Osteocyte (in vitro differentiated cells): ENCODE measurements around the gene PLA2G4E. TPM values are rescaled to one million over a fixed set of nuclear protein-coding genes. Genes with fewer than 3 reads are reported as not detected.

Source experiments
- DNase-seq: peaks from one replicate; pipeline ENCODE4 v3.0.0; 2021; ENCODE audit warnings: mixed read lengths; ENCODE audit not compliant: unreplicated experiment; ENCODE audit errors: extremely low spot score
- H3K27ac Mint-ChIP-seq: one replicate; pipeline ENCODE4 v1.8.0; 2021; ENCODE audit warnings: mild to moderate bottlenecking, mixed read lengths; ENCODE audit not compliant: unreplicated experiment
- H3K27me3 Mint-ChIP-seq: one replicate; pipeline ENCODE4 v1.8.0; 2021; ENCODE audit warnings: mixed read lengths; ENCODE audit not compliant: unreplicated experiment
- H3K36me3 Mint-ChIP-seq: one replicate; pipeline ENCODE4 v1.8.0; 2021; ENCODE audit warnings: mixed read lengths; ENCODE audit not compliant: unreplicated experiment
- H3K4me1 Mint-ChIP-seq: one replicate; pipeline ENCODE4 v1.8.0; 2021; ENCODE audit warnings: mixed read lengths; ENCODE audit not compliant: unreplicated experiment
- H3K4me3 Mint-ChIP-seq: one replicate; pipeline ENCODE4 v1.8.0; 2021; ENCODE audit warnings: mild to moderate bottlenecking, moderate library complexity, mixed read lengths; ENCODE audit not compliant: unreplicated experiment
- H3K9me3 Mint-ChIP-seq: one replicate; pipeline ENCODE4 v1.8.0; 2021; ENCODE audit warnings: mixed read lengths; ENCODE audit not compliant: unreplicated experiment
- total RNA-seq: library from RNA; stranded (reverse); gene quantifications from 2 replicates; pipeline ENCODE4 v1.2.1, GENCODE V29; 2021
- TF ChIP-seq, protein P1 (sequence below): fragments of 200-600 bp; sonication (generic); IDR thresholded peaks from 2 replicates; pipeline ENCODE4 v1.5.0; 2021; ENCODE audit warnings: antibody characterized with exemption, mild to moderate bottlenecking, moderate library complexity

PLA2G4E gene
- total RNA-seq, 1 donor from 2014 or later, result not detected

- Mint-ChIP-seq H3K9me3 (no peaks in the 10 kb centered on the region), H3K27me3 (no peaks in the 10 kb centered on the region), H3K4me3 (no peak overlapping the region), H3K4me1 (peaks cover 73% of the 10 kb centered on the region), H3K27ac (peak overlapping the region; percentile 81), H3K36me3 (peaks cover 9% of the 10 kb centered on the region)
- no peak for DNase-seq
- TF ChIP-seq, protein P1, sequence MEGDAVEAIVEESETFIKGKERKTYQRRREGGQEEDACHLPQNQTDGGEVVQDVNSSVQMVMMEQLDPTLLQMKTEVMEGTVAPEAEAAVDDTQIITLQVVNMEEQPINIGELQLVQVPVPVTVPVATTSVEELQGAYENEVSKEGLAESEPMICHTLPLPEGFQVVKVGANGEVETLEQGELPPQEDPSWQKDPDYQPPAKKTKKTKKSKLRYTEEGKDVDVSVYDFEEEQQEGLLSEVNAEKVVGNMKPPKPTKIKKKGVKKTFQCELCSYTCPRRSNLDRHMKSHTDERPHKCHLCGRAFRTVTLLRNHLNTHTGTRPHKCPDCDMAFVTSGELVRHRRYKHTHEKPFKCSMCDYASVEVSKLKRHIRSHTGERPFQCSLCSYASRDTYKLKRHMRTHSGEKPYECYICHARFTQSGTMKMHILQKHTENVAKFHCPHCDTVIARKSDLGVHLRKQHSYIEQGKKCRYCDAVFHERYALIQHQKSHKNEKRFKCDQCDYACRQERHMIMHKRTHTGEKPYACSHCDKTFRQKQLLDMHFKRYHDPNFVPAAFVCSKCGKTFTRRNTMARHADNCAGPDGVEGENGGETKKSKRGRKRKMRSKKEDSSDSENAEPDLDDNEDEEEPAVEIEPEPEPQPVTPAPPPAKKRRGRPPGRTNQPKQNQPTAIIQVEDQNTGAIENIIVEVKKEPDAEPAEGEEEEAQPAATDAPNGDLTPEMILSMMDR, result no peak
These were observed 83.3 kb downstream of the PLA2G4E start for GRCh38 chr15:41937568-41937923.

DNA sequence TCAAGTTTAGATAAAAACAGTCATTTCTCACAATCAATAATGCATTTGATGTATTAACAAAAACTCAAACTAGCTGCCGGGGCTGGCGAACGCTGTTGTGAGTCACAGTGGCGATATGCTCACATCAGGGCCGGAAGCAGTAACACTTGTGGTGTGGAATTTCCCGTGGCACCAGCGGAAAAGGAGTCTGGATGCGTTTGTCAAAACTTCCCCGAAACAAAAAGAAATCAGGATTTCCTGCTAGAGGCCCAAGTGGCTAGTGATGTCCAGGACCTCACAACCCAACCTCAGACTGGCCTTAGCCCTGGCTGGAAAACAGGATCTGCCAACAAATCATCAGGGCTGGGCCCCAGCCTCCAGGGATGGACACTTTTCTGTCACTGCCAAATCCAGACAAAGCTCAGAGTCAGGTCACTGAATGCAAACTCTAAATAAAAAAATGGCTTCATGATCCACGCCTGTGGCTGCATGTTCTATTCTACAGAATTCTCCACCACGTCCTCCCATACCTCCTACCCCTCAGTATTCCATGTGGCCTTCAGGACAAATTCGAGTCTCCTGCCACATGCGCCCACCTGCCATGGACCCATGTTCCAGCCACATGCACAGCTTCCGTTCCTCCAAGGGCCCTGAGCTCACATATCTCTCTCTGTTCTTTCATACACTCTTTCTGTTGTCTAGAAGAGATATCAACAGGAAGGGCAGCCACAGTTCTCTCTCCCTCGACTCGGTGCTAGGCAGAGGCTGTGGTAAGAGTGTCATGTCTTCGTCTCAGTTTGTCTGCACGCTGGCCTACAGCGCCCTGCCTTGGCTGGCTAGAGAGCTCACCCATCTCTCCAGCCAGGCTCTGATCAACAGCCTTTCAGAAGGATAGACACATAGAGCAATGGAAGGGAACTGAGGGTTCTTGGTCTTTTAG is 83.9 kb downstream of the PLA2G4E start:
- DNase-seq, result no peak
- peak overlapping the region; percentile 81 for H3K27ac Mint-ChIP-seq
- H3K36me3 Mint-ChIP-seq, result peaks cover 9% of the 10 kb centered on the region
- H3K4me1 Mint-ChIP-seq, result peaks cover 72% of the 10 kb centered on the region
- no peaks in the 10 kb centered on the region for H3K9me3 Mint-ChIP-seq
- TF ChIP-seq, protein P1, result no peak
- no peak overlapping the region for H3K4me3 Mint-ChIP-seq
- no peaks in the 10 kb centered on the region for H3K27me3 Mint-ChIP-seq

DNA sequence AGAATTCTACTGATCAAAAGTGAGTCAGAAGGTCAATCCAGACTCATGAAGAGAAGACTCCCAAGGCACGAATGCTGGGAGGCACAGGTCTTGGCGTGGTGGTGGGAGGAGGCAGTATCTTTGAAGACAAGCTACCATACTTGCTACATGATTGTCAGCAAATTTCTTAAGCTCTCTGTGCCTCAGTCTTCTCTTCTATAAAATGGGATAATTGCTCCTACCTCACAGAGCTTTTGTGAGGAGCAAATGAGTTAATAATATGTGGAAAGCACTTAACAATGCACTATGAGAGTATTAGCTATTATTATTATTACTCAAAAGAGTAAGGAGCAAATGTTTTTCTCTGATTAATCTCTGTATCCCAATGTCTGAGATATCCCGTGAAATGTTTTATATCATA is 84.7 kb downstream of the PLA2G4E start:
- Mint-ChIP-seq H3K4me1 (peaks cover 64% of the 10 kb centered on the region), H3K36me3 (peaks cover 9% of the 10 kb centered on the region), H3K9me3 (no peaks in the 10 kb centered on the region), H3K27ac (peak overlapping the region; percentile 84), H3K4me3 (no peak overlapping the region), H3K27me3 (no peaks in the 10 kb centered on the region)
- no peak for DNase-seq
- TF ChIP-seq, protein P1, result no peak

GRCh38 chr15:41935566-41936020 is 85.2 kb downstream of the PLA2G4E start:
- H3K27ac Mint-ChIP-seq, result peak overlapping the region; percentile 84
- TF ChIP-seq, protein P1, result no peak
- peaks cover 61% of the 10 kb centered on the region for H3K4me1 Mint-ChIP-seq
- H3K9me3 Mint-ChIP-seq, result no peaks in the 10 kb centered on the region
- no peak overlapping the region for H3K4me3 Mint-ChIP-seq
- DNase-seq, result no peak
- peaks cover 9% of the 10 kb centered on the region for H3K36me3 Mint-ChIP-seq
- no peaks in the 10 kb centered on the region for H3K27me3 Mint-ChIP-seq

DNA sequence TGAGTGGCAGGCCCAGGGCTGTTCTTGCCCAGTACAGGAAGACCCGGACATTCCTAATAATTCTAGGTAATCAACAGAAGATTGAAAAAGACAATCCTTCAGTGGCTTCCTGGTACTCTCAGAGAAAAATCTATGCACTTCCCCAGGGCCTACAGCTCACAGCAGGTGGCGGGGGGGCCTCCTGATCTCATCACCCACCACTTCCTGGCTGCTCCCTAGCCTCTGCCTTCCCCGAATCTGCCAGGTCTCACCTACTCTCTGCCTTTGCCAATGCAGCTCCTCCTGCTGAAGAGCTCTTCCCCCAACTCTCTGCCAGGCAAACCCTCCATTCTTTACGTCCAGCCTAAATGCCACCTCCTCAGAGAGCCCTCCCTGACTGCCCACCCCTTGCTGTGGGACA is 86.0 kb downstream of the PLA2G4E start:
- H3K9me3 Mint-ChIP-seq, result no peaks in the 10 kb centered on the region
- H3K36me3 Mint-ChIP-seq, result peaks cover 9% of the 10 kb centered on the region
- H3K4me1 Mint-ChIP-seq, result peaks cover 62% of the 10 kb centered on the region
- DNase-seq, result no peak
- H3K27me3 Mint-ChIP-seq, result no peaks in the 10 kb centered on the region
- peak overlapping the region; percentile 84 for H3K27ac Mint-ChIP-seq
- TF ChIP-seq, protein P1, result no peak
- no peak overlapping the region for H3K4me3 Mint-ChIP-seq
